Thyroid gland (tissue), 4 donors: ENCODE results near the gene VARS2. TPM values are rescaled to one million over a fixed set of nuclear protein-coding genes. Genes with fewer than 3 reads are reported as not detected.

Experiments used
- DNase-seq, 2 donors: peaks; one replicate each; pipeline ENCODE4 v3.0.0-alpha.2; 2019
- H3K27ac ChIP-seq, 3 donors: fragments of 200-600 bp; sonication (generic); 1 replicate in 2 of 3; 2 replicates in 1 of 3; pipeline ENCODE4 v1.5.1; 2016 to 2019; ENCODE audit warnings: mild to moderate bottlenecking in 1 of 3, moderate library complexity in 1 of 3
- H3K27me3 ChIP-seq: fragments of 200-600 bp; sonication (generic); one replicate; pipeline ENCODE4 v1.5.1; 2019
- H3K36me3 ChIP-seq, 2 donors: fragments of 200-600 bp; sonication (generic); one replicate each; pipeline ENCODE4 v1.5.1; 2016 to 2019
- H3K4me1 ChIP-seq, 2 donors: fragments of 200-600 bp; sonication (generic); one replicate each; pipeline ENCODE4 v1.5.1; 2017 to 2019
- H3K4me3 ChIP-seq, 3 donors: fragments of 200-600 bp; sonication (generic); replicated peaks in 1 of 3; 1 replicate in 2 of 3; 2 replicates in 1 of 3; pipeline ENCODE4 v1.5.1; 2016; ENCODE audit warnings: mild to moderate bottlenecking in 1 of 3
- H3K9me3 ChIP-seq: fragments of 200-600 bp; sonication (generic); one replicate; pipeline ENCODE4 v1.5.1; 2017
- POLR2A ChIP-seq, 2 donors: fragments of 450-650 bp; IDR thresholded peaks; one replicate each; pipeline ENCODE4 v1.6.1; 2017; ENCODE audit warnings: antibody characterized with exemption in 2 of 2, mild to moderate bottlenecking in 2 of 2, moderate library complexity in 1 of 2
- WGBS, 2 donors: methylation state at CpG; one replicate each; pipeline ENCODE4 v1.1.5; 2017; 5-methylcytosine and 5-hydroxymethylcytosine counted together
- intact Hi-C: fragments of 100-400 bp; cut with DNase I; formaldehyde crosslinking; loops from one replicate; pipeline ENCODE4 v1.15.1; 2023
- total RNA-seq, 4 donors: library from RNA; depleted of rRNA; stranded (reverse); fragments of >200 nt; gene quantifications; one replicate each; pipeline ENCODE4 v1.2.3, GENCODE V29; 2016
- TF ChIP-seq, protein P1 (sequence below), 6 experiments: fragments of 200-600 bp in 3 of 6; fragments of 450-650 bp in 3 of 6; sonication (generic) in 3 of 6; IDR thresholded peaks; one replicate each; pipeline ENCODE4 v1.5.1; 2016 to 2019; ENCODE audit warnings: antibody characterized with exemption in 6 of 6, mild to moderate bottlenecking in 2 of 6, inconsistent platforms in 1 of 6, moderate library complexity in 1 of 6

VARS2 gene
- total RNA-seq, 4 donors from 2014 or later, result 17.3 to 36.4 (median 30.6) TPM

DNA sequence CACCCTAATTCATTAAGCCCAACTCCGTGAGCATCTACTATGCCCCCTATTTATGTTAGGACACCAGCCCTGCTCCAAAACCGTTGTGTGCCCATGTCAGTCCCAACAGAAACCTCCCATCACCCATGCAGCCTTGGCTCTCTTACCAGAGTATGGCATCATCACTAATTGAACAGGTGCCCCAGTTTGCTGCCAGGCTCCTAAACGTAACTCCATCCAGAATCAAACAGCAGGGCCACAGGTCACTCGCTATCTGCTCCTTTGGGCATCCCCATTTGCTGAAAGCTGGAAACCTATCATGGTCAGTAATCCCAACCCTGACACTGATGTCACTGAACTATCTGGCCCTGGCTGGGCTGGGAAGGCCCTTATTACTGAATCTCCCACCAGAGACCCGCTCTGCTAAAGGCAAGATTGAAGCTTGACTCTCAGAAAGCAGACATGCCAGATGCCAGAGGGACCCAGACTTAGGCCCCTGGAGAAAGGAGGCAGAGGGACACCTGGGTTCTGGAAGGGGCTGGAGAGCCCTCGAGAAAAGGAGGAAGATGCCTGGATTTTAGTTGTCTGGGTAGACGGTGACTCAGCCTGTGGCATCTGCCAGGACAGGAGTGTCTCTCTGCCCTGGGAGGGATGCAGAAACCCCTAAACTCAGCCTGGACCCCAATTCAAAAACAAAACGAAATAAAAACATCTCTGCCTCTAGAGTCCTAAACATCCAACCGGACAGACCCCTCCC is 40.8 kb downstream of the VARS2 start:
- Histone ChIP-seq H3K27ac (no peak overlapping the region), H3K27me3 (no peaks in the 10 kb centered on the region), H3K9me3 (no peaks in the 10 kb centered on the region), H3K4me3 (peak overlapping the region in 1 of 3 donors; percentile 34), H3K4me1 (peaks cover 0 to 9% of the 10 kb centered on the region in 2 donors), H3K36me3 (no peaks in the 10 kb centered on the region)
- 77 to 80% methylated on average over 9 of the region's 9 CpGs for WGBS, 2 donors
- no peak for DNase-seq
- intact Hi-C loops, result no loop called here
- TF ChIP-seq POLR2A (IDR thresholded peaks at IDR 0.05), result no peak
- TF ChIP-seq, protein P1, sequence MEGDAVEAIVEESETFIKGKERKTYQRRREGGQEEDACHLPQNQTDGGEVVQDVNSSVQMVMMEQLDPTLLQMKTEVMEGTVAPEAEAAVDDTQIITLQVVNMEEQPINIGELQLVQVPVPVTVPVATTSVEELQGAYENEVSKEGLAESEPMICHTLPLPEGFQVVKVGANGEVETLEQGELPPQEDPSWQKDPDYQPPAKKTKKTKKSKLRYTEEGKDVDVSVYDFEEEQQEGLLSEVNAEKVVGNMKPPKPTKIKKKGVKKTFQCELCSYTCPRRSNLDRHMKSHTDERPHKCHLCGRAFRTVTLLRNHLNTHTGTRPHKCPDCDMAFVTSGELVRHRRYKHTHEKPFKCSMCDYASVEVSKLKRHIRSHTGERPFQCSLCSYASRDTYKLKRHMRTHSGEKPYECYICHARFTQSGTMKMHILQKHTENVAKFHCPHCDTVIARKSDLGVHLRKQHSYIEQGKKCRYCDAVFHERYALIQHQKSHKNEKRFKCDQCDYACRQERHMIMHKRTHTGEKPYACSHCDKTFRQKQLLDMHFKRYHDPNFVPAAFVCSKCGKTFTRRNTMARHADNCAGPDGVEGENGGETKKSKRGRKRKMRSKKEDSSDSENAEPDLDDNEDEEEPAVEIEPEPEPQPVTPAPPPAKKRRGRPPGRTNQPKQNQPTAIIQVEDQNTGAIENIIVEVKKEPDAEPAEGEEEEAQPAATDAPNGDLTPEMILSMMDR (IDR thresholded peaks at IDR 0.05), result no peak

DNA sequence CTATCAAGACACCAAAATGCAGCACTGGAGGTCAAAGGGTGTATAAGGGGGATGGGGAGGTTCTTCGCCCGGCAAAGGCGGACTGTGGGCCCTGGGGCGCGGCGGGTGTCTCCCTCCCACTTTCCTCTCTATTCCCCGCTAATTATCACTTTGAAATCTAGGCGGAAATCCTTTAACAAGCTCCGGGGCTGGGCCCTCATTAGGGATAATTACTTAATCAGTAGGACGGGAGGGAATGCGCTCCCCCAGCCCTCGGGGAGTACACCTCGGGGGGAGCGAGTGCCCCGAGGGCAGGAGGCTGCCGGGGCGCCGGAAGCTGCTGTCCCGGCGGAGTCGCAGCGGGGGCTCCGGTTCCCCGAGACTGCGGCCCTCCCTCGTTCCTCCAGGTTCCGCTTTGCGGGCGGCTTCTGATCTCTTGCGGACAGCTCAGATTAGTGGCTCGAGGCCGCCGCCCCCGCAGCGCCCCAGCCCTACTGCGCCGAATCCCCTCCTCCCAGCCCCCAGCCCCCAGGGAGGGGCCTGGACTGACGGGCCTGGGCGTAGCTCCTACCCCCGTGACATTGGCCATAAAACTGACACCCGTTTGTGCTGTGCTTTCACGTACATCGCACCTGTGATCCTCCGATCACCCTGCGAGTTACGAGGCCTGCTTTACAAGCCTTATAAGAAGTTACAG is 41.5 kb downstream of the VARS2 start:
- 17 to 20% methylated on average over 29 to 38 of the region's 46 CpGs for WGBS, 2 donors
- Histone ChIP-seq H3K36me3 (no peaks in the 10 kb centered on the region), H3K4me3 (peak overlapping the region in 2 of 3 donors; percentile 34), H3K27ac (no peak overlapping the region), H3K9me3 (no peaks in the 10 kb centered on the region), H3K27me3 (no peaks in the 10 kb centered on the region), H3K4me1 (peaks cover 0 to 9% of the 10 kb centered on the region in 2 donors)
- intact Hi-C loops, result no loop called here
- TF ChIP-seq, protein P1 (IDR thresholded peaks at IDR 0.05), result no peak
- DNase-seq, result peak; percentile 43 to 57

DNA sequence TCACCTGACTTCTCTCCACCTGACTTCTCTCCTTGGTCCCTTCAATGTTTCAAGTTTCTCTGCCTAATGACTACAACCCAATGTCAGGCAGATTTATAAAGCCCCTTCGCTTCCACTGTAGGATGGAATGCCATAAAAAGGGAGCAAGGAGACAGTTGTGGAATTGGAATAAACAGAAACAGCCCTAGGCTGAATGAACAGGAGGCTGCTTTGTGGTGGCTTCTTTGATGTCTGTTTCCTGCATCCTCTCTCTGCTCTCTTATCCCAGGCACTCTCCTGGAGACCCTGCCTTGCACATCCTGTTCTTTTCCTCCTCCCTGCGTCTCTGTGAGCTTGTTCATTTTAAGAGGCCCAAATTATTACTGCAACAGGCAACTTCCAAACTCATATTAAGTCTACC is 43.7 kb downstream of the VARS2 start:
- intact Hi-C loops, result no loop called here
- no peaks in the 10 kb centered on the region for H3K9me3 ChIP-seq
- no peaks in the 10 kb centered on the region for H3K27me3 ChIP-seq
- no peaks in the 10 kb centered on the region for H3K36me3 ChIP-seq
- TF ChIP-seq POLR2A (IDR thresholded peaks at IDR 0.05), result no peak
- TF ChIP-seq, protein P1 (IDR thresholded peaks at IDR 0.05), result no peak
- WGBS, 2 donors, result 81 to 82% methylated on average over 2 of the region's 2 CpGs
- H3K4me1 ChIP-seq, result peaks cover 0 to 9% of the 10 kb centered on the region in 2 donors
- DNase-seq, result no peak
- H3K27ac ChIP-seq, result no peak overlapping the region
- no peak overlapping the region for H3K4me3 ChIP-seq

DNA sequence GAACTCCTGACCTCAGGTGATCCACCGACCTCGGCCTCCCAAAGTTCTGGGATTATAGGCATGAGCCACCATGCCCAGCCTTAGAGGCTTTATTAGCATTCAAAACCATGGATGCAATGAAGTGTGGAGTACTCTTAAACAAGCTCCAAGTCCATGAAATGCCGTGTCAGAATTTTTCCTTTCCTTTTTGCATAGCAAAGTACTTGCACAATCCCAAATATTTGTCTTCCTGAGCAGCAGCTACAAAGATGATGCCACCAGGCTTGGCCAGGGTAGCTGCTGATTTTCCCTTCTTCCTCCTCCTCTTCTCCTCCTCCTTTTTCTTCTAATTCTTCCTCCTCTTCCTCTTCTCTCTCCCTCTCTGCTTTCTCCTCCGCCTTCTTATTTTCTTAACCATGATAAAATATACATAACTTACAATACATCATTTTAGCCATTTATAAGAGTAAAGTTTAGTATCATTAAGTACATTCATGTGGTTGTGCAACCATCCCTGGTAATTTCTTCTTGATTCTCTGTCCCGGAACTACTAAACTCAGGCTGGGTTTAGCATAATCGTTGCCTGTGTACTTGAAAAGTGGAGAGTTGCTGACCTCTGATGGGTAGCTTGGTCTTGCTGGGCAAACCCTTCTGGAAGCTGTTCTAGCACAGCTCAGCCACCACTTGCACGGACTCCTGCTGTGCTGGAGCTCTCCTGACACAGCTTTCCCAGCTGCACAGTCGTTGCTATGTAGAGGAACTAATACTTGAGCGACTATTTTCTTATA is 47.1 kb downstream of the VARS2 start:
- no peak overlapping the region for H3K4me3 ChIP-seq
- H3K27me3 ChIP-seq, result no peaks in the 10 kb centered on the region
- no peak for DNase-seq
- H3K27ac ChIP-seq, result no peak overlapping the region
- H3K9me3 ChIP-seq, result no peaks in the 10 kb centered on the region
- no peak for TF ChIP-seq POLR2A (IDR thresholded peaks at IDR 0.05)
- no peaks in the 10 kb centered on the region for H3K36me3 ChIP-seq
- H3K4me1 ChIP-seq, result no peaks in the 10 kb centered on the region
- WGBS, 2 donors, result 62 to 70% methylated on average over 9 of the region's 9 CpGs
- intact Hi-C loops, result no loop called here

DNA sequence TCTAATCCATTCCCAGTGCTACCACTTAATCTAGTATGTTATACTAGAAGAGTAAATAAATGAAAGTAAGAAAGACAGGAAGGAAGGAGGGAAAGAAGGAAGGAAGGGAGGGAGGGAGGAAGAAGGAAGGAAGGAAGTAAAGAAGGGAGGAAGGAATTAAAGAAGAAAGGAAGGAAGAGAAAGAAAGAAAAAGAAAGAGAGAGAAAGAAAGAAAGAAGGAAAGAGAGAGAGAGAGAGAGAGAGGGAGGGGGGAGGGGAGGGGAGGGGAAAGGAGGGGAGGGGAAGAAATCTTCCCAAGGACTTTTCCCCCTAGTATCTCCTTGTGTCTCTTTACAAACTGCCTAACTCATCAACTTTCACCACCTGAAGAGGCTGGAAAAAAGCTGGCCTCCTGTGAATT is 48.7 kb downstream of the VARS2 start:
- H3K9me3 ChIP-seq, result no peaks in the 10 kb centered on the region
- no peak overlapping the region for H3K4me3 ChIP-seq
- H3K36me3 ChIP-seq, result no peaks in the 10 kb centered on the region
- no peak for DNase-seq
- TF ChIP-seq POLR2A (IDR thresholded peaks at IDR 0.05), result no peak
- H3K27ac ChIP-seq, result no peak overlapping the region
- H3K4me1 ChIP-seq, result no peaks in the 10 kb centered on the region
- no peaks in the 10 kb centered on the region for H3K27me3 ChIP-seq
- intact Hi-C loops, result no loop called here
